ENCODE data around the gene TSPO.

TSPO gene

DNA sequence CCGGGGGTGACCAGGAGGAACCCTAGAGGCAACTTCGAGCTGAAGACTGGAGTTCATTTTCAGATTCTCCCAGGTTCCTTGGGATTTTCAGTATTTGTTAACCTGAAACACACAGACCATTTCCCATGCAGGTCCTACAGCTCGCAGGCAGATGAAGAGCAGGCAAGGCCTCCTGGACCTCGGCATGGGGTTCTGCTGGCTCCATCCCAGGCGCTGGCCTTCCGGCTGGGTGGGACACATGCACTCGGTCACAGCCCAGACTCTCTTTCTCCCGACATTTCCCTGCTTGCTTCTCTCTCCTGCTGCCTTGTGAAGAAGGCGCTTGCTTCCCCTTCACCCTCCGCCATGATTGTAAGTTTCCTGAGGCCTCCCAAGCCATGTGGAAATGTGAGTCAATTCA, 51.0 kb downstream of the TSPO start:
- no peak for DNase-seq

DNA sequence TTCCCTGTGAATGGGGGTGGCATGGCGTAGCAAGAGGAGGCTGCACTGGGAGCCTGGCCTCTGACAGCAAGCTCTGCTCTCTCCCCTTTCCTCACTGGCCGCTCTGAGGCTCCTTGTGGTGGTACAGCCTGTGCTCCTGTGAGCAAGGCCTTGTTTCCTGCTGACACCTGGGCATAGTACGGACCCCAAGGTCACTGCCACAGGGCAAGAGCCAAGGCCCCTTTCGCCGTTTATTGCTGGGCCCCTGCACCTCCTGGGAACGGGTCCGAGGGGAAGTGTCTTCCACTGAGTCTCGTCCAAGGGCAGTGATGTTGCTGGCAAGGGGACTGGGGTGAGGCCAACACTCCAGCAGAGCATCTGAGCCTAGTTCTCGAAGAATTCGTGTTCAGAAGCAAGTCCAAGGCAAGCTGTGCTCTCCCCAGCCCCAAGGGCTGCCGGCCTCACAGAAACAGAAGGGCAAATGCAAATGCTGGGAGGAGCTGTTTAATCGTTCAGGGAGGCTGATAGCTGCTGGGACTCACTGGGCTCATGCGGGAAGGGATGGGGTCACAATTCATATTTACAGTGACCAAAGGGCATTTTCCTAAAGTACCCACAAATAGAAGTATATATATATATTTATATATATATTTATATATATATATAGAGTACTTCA, 51.5 kb downstream of the TSPO start:
- no peak for DNase-seq

DNA sequence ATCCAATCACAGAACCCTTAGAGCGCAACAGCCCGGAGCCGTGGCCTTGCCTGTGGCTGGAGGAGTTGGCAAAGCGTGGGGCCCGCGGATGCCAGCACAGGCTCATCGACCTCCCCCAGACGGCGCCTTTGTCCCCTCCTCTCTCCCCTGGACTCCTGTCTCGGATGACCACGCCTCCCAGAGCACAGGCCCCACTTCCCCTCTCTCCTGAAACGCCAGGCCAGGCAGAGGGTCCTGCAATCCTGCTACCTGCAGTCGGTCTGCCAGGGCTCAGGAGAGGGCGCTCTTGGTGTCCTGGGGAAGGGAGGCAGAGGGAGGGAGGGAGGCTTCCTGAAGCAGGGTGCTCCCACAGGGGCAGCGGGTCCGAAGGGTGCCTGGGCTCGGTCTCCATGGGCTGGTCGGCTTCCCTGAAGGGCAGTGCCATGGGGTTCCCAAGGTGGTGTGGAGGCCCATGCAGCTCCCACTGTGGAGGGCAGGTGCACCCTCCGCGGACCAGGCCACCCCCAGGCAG, 52.2 kb downstream of the TSPO start:
- no peak for DNase-seq

DNA sequence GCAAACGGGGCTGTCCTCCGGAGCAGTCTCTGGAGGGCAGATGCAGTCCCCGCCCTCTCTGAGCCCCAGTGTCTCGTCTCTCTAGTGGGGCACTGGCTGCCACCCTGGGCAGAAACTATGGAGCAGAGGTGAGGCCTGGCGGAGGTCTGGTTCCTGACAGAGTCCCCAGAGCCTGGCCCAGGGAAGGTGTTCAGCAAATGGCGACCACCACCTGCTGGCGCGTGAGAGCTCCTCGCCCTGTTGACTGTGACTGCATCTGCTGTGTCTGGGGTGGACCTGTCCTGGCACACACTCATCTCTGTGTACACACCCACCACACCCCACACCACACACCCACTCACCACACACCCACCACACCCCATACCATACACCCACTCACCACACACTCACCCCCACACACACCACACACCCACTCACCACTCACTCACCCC, 53.9 kb downstream of the TSPO start:
- DNase-seq = no peak

DNA sequence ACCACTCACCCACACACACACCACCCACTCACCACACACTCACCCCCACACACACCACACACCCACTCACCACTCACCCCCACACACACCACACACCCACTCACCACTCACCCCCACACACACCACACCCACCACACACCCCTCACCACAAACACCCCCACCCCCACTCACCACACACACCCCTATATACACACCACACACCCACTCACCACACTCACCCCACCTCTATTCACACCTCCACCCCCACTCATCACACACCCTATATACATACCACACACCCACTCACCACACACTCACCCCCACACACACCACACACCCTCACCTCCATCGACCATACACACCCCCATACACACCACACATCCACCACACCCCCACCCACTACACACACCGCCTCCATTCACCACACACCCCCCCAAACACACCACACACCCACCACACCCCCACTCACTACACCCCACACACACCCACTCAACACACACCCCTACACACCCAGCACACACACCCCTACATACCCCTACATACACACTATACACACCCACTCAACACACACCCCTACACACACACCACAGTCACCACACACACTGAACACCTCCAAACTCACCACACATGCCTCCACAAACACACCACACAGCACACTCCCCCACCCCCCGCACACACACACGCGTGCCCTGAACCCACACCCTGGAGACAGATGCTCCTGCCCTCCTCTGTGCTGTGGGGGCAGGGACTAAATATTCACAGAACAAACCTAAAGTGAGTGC, 54.6 kb downstream of the TSPO start:
- DNase-seq = no peak

DNA sequence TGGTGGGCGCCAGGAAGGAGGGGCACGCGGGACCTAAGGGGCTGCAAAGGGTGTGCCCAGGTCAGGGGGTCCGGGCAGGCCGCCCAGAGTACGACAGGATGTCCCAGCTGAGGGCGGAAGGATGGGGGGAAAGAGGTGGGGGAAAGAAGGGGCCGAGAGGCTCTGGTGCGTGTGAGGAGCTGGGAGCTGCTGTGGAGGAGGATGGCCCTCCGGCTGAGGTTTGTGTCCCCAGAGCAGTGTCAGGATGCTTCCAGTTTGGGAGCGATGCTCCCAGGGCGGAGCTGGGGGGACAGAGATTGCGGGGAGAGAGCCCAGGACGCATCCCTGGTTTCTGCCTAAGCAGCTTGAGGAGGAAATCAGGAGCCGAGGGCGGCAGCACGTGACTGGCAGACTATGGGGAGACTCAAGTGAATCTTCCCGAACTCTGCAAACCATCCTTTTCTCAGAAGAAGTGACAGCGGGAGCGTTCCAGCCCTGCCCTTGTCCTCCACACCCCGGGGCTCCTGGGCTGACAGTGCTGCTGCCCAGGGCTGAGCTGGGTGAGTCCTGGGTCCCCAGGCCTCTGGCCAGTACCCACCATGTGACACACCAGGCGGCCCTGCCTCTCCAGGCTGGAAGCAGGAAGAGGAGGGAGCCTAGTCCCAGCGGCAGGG, 55.3 kb downstream of the TSPO start:
- DNase-seq = no peak

DNA sequence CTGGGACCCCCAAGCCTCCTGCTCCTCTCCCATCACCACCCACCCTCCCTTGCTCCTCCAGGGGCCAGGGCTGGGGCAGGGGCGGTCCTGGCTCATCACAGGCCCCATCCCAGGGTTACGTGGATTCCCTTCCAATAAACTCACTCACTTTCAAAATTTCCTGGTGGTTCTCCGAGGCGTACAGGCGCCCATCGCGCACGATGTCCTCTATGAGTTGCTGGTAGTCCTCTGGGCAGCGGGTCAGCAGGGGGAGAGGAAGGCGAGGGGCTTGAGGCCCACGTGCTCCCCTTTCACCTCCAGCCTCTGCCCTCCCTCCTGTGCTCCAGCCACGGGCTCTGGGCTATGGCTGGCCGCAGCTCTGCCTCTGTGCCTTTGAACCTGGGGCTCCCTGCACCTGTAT, 56.0 kb downstream of the TSPO start:
- DNase-seq = no peak

DNA sequence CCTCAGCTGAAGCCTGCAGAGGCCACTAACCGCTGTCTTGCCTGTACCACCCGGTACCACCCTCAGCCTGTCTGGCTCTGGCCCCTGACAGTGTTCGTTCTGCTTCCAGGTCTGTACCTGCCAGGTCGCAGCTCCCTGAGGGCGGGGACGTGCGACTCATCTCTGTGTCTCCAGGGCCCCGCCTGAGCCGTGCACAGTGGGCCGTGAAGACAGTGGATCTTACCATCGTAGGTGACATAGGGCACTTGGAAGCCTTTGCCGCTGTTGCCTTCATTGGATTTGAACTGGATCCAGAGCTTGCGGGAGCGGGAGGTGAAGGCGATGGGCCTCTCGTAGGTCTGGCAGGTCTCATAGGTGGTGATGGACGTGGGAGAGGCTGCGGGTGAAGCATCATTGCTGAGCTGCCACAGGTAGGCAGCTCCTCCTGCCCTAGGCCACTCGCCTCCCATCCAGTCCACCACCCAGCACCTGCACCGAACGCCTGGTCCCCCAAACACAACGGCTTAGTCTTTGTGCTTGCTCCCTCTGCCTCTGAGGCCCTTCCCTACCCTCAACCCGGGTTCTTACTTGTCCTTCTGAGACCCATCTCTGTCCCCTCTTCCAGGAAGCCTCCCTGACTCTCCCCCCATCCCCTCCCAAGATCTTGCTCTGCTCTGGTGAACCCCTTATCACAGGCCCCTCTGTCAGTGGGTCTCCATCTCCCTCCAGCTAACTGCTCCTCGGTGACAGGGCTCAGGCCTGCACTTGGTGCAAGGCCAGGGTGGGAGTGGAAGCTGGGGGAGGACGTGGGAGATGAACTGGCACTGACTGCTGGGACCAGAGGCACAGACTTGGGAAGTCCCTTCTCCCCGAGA, 56.7 kb downstream of the TSPO start:
- DNase-seq = no peak

DNA sequence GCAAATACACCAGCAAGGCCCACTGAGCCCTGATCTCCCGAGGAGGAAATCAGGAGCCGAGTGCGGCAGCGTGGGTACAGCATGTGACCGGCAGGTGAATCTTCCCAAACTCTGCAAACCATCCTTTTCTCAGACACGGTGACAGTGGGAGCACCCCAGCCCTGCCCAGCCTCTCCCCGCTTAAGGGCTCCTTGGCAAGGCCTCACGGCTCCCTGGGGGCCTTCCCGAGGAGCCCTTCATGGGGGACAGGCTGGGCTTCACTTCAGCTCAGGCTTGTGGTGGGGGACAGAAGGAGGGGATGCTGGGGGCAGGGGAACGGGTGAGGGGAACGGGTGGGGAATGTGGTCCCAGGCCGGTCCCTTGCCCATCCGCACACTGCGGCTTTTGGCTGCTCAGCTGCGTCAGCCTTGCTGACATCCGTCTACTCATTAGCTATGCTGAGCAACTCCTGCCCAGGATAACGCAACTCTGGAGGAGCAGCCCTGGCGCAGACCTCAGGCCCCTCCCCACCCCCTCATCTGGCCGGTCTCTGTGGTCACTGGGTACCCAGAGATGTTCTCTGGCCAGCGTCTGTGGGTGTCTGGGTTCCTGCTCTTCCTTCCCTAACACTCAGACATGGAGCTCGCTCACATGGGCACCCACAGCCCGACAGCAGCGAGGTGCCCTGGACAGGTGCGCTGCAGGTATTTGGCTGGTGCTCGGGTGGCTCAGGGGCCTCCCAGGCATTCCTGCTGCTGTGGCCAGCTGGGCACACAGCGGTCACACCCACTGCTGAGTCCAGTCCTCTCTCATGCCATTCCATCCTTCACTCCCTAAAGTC, 57.6 kb downstream of the TSPO start:
- DNase-seq = no peak

DNA sequence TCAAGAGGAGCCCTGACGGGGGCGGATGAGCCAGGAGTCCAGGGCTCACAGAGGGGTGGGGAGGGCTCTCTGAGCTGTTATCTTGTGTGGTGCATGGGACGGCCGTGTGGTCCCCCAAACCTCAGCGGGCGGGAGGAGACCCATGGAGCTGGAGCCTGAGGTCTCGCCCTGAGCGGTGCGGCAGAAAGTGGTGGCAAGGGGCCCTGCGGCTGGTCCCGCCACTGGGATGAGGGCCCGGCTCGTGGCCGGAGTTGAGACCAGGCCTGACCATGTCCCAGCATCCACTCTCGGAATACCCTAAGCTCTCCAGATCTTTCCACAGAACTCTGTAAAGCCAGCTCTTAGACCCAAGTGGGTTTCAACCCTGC, 58.1 kb downstream of the TSPO start:
- DNase-seq = no peak

DNA sequence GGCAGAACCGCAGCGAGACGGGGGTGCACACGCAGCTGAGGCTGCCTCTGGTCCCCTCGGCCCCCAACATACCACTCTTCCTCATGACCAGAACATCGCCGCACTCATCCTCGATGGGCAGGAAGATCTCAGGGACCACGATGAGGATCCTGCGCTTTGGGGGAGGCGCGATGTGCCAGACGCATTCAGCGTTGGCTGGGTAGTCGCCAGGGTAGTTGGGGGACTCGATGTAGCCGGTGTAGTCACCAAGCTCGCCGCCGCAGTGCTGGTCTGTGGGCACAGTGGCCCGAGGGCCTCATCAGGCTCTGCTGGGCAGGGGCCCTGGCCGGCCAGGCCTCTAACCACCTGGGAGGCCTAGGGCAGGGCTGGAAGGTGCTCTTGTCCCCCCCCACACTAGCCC, 58.6 kb downstream of the TSPO start:
- no peak for DNase-seq

DNA sequence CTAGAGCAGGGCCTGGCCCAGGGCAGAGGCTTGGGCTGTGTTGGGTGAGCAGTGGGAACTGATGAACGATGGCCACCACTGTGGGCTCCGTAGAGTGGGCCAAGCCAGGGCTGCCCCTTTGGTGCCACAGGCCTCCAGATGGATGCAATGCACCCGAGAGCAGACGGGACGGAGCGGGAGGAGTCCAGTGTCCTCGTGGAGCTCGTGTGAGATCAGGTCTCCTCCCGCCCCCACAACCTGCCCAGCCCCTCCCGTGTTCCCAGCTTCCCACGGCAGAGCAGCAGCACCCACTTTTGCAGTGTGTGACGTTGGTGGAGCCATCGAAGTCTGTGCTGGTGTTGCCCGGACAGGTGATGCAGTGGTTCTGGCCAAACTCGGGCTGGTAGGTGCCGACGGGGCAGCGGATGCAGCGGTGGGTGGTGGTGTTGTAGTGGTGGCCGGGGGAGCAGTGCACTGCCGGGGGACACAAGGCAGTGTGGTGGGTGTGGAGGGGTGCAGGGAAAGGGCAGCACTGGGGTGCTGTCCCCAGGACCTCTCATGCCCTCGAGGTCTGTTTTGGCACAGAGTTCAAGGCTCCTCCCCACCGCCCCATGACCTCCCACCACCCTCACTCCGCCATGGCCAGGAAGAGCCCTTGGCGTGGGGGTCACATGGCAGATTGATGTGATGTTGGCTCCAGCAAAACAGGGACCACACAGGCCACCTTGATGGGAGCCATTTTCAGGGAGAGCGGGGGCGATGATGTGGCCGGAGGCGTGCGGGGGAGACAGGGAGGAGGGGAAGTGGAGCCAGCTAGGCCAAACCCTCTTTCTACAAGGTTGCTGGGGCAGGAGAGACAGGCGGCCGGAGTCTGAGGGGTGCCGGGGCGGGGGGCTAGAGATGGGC, 59.5 kb downstream of the TSPO start:
- no peak for DNase-seq

DNA sequence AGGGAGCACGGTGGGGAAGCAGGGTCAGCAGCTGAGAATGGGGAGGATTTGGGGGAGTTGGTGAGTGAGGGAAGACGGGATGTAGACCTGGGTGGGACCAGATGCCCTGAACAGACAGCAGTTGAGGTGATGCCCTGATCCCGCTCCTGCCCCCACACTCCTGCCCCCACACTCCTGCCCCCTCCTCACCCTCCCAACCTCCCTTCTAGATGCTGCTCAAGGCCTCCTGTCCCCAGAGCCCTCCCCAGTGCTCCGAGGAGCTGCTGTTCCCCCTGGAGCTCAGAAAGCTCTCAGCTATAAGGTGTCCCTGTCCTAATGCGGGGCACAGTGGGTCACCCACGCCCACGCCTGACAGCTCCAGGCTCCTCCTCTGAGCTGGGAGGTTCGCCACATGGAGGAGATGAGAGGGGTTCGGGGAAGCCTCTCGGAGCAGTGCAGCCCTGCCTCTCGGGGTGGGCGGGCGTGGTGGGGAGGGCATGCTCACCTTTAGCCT, 60.6 kb downstream of the TSPO start:
- no peak for DNase-seq

DNA sequence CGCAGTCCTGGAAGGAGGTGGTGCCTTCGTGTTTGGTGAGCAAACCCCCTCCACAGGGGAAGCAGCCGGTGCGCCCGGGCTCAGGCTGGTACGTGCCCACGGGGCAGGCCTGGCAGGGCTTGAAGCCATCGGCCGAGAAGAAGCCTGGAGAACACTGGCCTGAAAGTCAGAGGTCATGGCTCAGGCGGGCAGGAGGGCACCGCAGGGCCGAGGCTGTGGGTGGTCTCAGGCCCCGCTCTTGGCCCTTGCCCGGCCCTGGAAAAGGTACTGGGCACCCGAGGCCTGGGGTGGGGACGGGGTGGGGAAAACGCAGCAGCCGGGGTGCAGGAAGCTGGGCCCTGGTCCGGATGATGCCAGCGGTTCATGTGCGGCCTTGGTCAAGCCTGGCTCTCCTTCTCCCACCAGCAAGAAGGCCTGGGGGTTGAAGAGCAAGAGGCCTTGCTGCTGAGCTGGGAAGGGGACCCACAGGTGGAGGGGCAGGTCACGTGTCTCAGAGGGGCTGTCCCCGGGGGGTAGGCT, 61.1 kb downstream of the TSPO start:
- DNase-seq = no peak

Measured in C1 segment of cervical spinal cord (tissue), 14 donors.